AG04449 (cell line): ENCODE measurements around the gene SRSF12.

Experiments
- CTCF ChIA-PET: fragments of 350-600 bp; formaldehyde crosslinking; extraction: SDS; loops from one replicate; lab custom pipeline; 2021; ENCODE audit warnings: antibody characterized with exemption; lab: Yijun Ruan, JAX
- POLR2A ChIA-PET: fragments of 400-600, 350-600 bp; formaldehyde crosslinking; extraction: SDS; loops from one replicate; lab custom pipeline; 2020; ENCODE audit warnings: antibody characterized with exemption, inconsistent platforms; lab: Yijun Ruan, JAX
- DNase-seq: peaks from one replicate; pipeline ENCODE4 v3.0.0-alpha.2; 2010; ENCODE audit warnings: low read depth, low spot score
- H3K4me3 ChIP-seq: 2 replicates; pipeline ENCODE4 v1.5.1; 2011; ENCODE audit warnings: low read depth, mild to moderate bottlenecking, control low read depth, low read length
- TF ChIP-seq, protein P1 (sequence below): IDR thresholded peaks from one replicate; pipeline ENCODE4 v1.5.1; 2011; ENCODE audit warnings: mild to moderate bottlenecking, moderate library complexity, low read length, control low read depth, inconsistent platforms; ENCODE audit not compliant: insufficient read depth; ENCODE audit errors: missing control alignments

The SRSF12 gene

DNA sequence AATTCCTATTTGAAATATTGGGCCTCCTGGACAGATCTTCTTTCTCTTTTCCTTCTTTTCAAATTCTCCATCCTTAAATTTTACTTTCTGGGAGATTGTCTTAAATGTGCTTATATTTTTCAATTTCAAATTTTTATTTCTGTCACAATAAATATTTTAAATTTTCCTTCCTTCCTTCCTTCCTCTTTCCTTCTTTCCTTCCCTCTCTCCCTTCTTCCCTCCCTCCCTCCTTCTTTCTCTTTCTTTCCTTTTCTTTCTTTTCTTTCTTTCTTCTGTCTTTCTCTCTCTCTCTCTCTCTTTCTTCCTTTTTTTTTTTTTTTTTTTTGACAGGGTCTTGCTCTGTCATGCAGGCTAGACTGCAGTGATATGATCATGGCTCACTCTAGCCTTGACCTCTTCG, 54.0 kb downstream of the SRSF12 start:
- POLR2A ChIA-PET: no interaction called here

DNA sequence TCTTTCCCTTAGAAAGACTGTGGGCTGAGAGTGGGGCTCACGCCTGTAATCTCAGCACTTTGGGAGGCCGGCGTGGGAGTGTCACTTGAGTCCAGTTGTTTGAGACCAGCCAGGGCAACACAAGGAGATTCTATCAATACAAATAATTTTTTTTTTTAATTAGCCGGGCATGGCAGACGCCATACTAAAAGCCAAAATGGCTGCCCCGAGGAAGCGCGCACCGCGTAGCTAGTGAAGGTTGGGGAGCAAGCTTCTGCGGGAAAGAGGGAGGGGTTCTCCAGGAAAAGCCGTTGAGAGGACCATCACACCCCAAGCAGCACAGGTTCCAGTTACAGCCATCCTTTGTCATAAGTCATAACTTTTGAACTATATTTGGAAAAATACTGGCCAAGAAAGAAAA, 58.6 kb downstream of the SRSF12 start:
- POLR2A ChIA-PET: interaction anchor here (1.0 kb wide), 1 partner anchor 21 kb away, joined by 3 read pairs; the partner anchor contains the start of gene PNRC1
- H3K4me3 ChIP-seq: no peak overlapping the region

More for the DNA sequence above, 54.0 kb downstream of the SRSF12 start:
- no peak overlapping the region for H3K4me3 ChIP-seq
- TF ChIP-seq, protein P1, sequence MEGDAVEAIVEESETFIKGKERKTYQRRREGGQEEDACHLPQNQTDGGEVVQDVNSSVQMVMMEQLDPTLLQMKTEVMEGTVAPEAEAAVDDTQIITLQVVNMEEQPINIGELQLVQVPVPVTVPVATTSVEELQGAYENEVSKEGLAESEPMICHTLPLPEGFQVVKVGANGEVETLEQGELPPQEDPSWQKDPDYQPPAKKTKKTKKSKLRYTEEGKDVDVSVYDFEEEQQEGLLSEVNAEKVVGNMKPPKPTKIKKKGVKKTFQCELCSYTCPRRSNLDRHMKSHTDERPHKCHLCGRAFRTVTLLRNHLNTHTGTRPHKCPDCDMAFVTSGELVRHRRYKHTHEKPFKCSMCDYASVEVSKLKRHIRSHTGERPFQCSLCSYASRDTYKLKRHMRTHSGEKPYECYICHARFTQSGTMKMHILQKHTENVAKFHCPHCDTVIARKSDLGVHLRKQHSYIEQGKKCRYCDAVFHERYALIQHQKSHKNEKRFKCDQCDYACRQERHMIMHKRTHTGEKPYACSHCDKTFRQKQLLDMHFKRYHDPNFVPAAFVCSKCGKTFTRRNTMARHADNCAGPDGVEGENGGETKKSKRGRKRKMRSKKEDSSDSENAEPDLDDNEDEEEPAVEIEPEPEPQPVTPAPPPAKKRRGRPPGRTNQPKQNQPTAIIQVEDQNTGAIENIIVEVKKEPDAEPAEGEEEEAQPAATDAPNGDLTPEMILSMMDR: no peak
- no peak for DNase-seq
- CTCF ChIA-PET: no interaction called here

DNA sequence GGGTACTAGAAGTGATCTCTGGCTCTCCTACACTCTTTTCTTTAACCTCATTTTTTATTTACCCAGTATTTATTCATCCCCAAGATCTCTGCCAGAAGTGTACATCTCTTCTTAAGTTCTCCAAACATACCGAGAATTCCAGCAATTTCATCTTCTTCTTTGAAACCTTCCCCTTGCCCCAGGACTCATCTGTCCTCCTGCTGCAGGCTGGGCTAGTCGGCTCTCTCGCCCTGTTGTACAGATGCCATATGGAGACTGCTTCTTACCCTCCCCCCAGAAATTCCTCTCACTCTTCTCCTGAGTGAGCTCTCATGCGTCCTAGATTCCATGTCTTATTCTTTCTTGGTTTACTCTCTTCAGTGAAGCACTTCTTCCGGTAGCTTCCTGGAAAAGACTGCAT, 59.2 kb downstream of the SRSF12 start:
- TF ChIP-seq, protein P1: no peak
- no peak overlapping the region for H3K4me3 ChIP-seq
- no peak for DNase-seq
- ChIA-PET POLR2A (no interaction called here), CTCF (interaction anchor here (1.2 kb wide), 1 partner anchor 22 kb away, joined by 4 read pairs; the partner anchor contains the start of gene PNRC1)

More for the DNA sequence above, 58.6 kb downstream of the SRSF12 start:
- no peak for DNase-seq
- TF ChIP-seq, protein P1: no peak
- CTCF ChIA-PET: interaction anchor here (1.2 kb wide), 1 partner anchor 22 kb away, joined by 4 read pairs; the partner anchor contains the start of gene PNRC1

DNA sequence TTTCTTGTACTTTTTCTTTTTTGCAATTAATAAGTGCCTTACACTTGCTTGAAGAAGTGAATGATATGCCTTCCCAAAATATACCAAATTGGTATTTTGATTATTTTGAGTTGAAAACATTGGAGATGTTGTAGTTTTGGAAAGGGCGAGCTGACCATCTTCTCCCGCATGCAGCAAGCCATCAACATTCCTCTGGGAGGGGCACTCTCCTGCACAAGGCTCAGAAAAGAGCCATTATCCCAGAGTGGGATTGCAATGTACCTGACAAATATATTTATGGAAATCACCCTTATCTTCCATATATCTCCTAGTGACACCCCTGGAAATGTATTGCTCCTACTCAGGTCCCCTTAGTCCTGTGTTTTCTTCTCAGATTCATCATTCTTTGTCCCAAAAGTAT, 60.1 kb downstream of the SRSF12 start:
- TF ChIP-seq, protein P1: no peak
- no peak for DNase-seq
- CTCF ChIA-PET: no interaction called here
- POLR2A ChIA-PET: no interaction called here
- no peak overlapping the region for H3K4me3 ChIP-seq

- H3K4me3 ChIP-seq: no peak overlapping the region
- no peak for DNase-seq
- POLR2A ChIA-PET: no interaction called here
- CTCF ChIA-PET: no interaction called here
- TF ChIP-seq, protein P1: no peak
Measured at GRCh38 chr6:89054208-89054607, 63.7 kb downstream of the SRSF12 start.

- TF ChIP-seq, protein P1: no peak
- CTCF ChIA-PET: no interaction called here
- no peak overlapping the region for H3K4me3 ChIP-seq
- no peak for DNase-seq
- POLR2A ChIA-PET: no interaction called here
Measured at GRCh38 chr6:89051676-89052075, 66.2 kb downstream of the SRSF12 start.
